ENCODE data around the gene ATXN1.
"Not testable (repeated sequence)": the region's sequence is repeated elsewhere in the genome, so short reads cannot be mapped to it uniquely, and the experiment has no call there.

ATXN1 gene

DNA sequence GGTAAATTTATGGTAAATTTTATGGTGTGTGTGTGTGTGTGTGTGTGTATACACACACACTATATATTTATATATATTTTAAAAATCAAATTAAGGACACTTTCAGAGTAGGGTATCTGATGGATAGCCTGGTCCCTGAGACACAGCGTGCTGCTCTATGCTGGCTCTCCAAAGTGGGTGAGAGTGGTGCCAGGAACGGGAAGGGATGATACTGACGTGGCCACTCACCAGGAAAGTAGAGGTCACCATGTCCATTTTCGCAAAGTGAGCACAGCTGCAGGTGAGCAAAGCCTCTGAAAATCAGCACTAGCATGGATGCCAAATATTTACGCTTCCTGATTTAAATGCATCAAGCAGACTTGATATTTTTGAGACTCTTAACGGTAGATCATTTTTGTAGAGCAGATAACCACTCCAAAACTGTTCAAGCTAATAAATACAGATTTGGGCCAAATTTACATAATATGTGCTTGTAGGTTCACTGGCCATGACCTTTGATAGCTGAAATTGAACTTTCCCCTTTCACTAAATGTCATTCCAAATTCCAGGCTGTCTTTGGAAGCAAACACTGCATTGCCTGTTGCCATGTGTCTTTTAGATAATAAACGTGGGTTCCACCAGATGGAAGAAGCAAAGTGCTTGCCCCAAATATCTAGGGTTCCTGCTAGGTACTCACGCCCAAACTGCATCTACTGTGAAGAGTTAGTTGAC is 116.6 kb downstream of the ATXN1 start:
- DNase-seq (ENCODE audit: low spot score) = no peak

DNA sequence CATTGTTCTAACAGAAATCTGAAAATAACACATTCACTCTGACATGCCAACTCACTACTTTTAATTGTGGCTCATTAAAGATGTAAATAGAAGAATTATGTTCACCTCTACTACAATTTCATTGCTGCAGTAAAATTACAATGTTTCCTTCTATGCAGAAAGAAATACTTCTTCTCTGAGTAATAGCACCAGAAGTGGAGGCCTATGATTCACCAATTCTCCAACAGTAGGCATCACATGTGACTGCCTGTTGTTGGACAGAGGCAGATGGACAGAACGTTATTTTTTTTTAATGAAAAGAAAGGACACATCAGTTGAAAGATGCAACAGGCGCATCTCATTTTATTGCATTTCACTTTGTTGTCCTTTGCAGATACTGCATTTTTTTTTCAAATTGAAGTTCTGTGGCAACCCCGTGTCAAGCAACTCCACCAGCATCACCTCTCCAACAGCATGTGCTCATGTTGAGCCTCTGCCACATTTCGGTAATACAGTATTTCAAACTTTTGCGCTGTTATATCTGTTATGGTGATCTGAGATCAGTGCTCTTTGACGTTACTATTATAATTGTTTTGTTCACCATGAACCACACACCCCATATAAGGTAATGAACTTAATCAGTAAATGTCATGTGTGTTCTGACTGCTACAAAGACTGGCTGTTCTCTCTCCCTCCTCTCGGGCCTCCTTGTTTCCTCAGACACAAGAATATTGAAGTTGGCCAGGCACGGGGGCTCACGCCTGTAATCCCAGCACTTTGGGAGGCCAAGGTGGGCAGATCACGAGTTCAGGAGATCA is 121.4 kb downstream of the ATXN1 start:
- peak; percentile 79 for DNase-seq (ENCODE audit: low spot score)

DNA sequence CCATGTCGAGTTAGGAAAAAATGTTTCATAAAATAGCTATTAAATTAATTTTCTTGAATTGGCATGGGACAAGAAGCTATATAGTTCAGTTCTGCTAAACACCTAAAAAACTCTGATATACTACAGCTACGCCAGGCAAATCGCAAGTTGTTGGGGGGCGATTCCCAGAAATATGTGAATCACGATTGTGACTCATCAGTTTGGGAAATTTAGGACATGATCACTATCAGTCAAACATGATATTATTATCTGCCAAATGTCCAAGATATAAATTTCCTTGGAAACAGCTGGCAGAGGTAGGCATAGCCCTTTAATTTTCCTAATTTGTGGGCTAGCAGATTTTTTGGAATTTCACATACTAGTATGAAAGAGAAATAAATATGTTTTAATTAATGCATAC is 123.6 kb downstream of the ATXN1 start:
- no peak for DNase-seq (ENCODE audit: low spot score)

DNA sequence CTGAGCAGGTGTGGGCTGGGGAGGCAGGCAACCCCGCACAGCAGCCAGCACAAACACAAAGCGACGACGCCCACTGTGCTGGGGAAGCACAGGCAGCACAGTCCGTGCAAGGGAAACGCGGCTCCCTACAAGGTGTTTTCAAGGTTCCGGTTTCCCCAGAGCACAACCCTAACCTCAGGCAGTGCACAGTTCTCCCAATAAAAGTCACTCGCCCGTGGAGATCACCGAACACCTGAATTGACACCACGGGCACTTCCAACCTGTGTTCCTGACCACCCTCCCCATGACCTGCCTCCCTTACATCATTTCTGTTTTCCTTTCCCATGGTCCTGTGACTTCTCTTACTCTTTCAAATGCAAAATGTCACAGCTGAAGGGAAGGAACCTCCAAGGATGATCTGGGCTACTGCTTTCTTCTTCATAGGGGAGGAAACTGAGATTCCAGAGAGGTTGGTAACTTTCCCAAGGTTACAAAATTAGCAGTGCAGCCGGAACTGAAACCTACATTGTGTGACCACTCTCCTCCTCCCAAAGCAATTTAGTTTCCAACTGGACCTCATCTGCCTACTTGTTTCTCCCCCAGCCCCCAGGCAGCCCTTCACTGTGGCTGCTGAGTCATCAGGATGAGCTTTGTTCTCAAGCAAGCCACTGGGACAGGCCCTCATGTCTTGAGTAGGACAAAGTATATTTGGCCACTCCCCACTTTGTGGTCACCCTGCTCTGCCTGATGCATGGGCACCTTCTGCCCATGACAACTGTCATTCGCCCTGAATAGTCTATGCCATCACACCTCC is 125.3 kb downstream of the ATXN1 start:
- DNase-seq (ENCODE audit: low spot score) = peak; percentile 30

GRCh38 chr6:16635291-16635809 is 125.9 kb downstream of the ATXN1 start:
- DNase-seq (ENCODE audit: low spot score) = no peak

GRCh38 chr6:16634855-16635254 is 126.4 kb downstream of the ATXN1 start:
- DNase-seq (ENCODE audit: low spot score) = no peak

DNA sequence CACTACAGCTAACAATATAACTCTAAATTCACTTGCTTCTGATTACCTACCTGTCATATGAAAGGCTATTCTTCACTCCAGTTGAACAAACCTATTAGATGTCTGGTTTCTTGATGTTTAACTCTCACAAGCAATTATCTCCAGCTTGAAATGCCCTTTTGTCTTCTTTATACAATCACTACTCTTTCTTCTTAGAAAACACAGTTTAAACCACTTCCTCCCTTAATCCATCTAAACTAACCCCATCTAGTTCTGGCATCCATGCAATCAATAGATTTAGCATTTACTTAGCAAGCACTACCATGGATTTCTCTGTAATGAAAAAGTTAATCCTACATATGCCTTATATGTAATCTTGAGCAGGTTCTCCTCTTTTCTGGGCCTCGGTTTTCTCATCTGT is 127.3 kb downstream of the ATXN1 start:
- no peak for DNase-seq (ENCODE audit: low spot score)

- no peak for DNase-seq (ENCODE audit: low spot score)
Measured at GRCh38 chr6:16633465-16633864, 127.8 kb downstream of the ATXN1 start.

DNA sequence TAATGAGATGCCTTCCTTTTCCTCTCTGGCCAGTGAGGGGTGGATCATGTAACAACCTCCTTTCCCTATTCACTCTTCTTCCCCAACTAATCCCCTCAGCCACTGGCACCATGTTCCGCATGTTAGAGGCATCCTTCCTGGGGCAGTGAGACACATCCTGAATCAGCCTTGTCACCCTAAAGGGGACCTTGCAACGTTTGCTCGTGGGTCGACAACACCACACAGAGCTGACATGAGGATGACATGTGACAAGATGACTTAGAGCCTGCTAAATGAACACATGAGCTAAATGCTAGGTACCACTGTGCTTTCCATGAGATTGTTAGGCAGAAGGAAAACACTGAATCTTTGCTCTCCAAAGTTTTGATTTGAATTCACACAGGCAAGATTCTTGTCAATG is 129.2 kb downstream of the ATXN1 start:
- no peak for DNase-seq (ENCODE audit: low spot score)

DNA sequence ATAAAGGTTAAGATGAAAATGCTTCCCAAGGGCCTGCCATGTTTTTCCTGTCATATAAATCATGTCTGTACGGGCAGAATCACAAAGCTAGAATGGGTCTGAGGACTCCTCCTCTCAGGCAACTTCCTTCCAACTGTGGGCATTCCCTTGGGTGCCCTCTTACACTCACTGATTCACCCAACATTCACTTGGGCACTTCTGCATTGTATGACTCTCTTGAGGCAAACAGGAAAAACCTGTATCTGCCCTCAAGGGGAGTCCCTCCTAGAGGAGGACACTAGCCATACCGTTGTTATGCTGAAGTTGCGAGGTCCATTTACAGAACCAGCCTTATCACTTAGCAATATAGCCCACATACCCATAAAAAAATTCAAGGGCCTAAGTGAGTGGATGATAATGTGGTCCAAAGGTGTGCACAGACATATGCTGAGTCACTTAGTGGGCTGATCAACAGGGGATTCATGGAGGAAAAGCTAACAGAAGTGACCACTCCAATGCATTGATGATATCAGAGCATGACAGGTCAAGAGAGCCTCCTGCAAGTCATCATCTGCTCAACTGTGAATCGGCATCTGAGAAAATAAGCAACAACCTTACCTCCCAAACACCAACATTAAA is 131.1 kb downstream of the ATXN1 start:
- DNase-seq (ENCODE audit: low spot score) = no peak

DNA sequence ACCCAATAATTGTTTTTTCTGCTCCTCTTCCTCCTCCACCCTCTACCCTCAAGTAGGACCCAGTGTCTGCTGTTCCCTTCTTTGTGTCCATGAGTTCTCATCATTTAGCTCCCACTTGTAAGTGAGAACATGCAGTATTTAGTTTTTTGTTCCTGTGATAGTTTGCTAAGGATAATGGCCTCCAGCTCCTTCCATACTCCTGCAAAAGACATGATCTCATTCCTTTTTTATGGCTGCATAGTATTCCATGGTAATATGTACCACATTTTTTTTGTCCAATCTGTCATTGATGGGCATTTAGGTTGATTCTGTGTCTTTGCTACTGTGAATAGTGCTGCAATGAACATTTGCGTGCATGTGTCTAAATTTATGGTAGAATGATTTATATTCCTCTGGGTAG is 132.7 kb downstream of the ATXN1 start:
- not testable (repeated sequence) for DNase-seq (ENCODE audit: low spot score)

GRCh38 chr6:16626650-16627049 is 134.6 kb downstream of the ATXN1 start:
- DNase-seq (ENCODE audit: low spot score) = no peak

- no peak for DNase-seq (ENCODE audit: low spot score)
Measured at GRCh38 chr6:16625291-16626265, 135.7 kb downstream of the ATXN1 start.

- DNase-seq (ENCODE audit: low spot score) = no peak
Measured at GRCh38 chr6:16624636-16625290, 136.5 kb downstream of the ATXN1 start.

GRCh38 chr6:16623731-16624130 is 137.5 kb downstream of the ATXN1 start:
- DNase-seq (ENCODE audit: low spot score) = no peak

GRCh38 chr6:16623029-16623653 is 138.1 kb downstream of the ATXN1 start:
- DNase-seq (ENCODE audit: low spot score) = no peak

GRCh38 chr6:16622193-16622592 is 139.1 kb downstream of the ATXN1 start:
- DNase-seq (ENCODE audit: low spot score) = no peak

- DNase-seq (ENCODE audit: low spot score) = no peak
Measured at GRCh38 chr6:16621002-16621401, 140.3 kb downstream of the ATXN1 start.

GRCh38 chr6:16619777-16620176 is 141.5 kb downstream of the ATXN1 start:
- DNase-seq (ENCODE audit: low spot score) = no peak

GRCh38 chr6:16618962-16619361 is 142.3 kb downstream of the ATXN1 start:
- DNase-seq (ENCODE audit: low spot score) = no peak
